NCI-H187 (cell line): ENCODE data around the gene SOX6.

Source experiments
- DNase-seq, 2 experiments: peaks; one replicate each; lab custom pipeline; 2025; lab: John Stamatoyannopoulos, UW

The SOX6 gene

GRCh38 chr11:15993345-15993744 lies 363.0 kb downstream of the SOX6 start:
- DNase-seq, result no peak

- DNase-seq, result no peak
Observed at GRCh38 chr11:15991215-15991614, 365.1 kb downstream of the SOX6 start.

- DNase-seq, result no peak
Observed at GRCh38 chr11:15989685-15990084, 366.7 kb downstream of the SOX6 start.

- DNase-seq, result no peak
Observed at GRCh38 chr11:15988693-15989231, 367.6 kb downstream of the SOX6 start.

- DNase-seq, result no peak
Observed at GRCh38 chr11:15988016-15988550, 368.3 kb downstream of the SOX6 start.

- DNase-seq, result no peak
Observed at GRCh38 chr11:15987046-15987445, 369.3 kb downstream of the SOX6 start.

GRCh38 chr11:15985860-15986139 lies 370.5 kb downstream of the SOX6 start:
- no peak for DNase-seq

- no peak for DNase-seq
Observed at GRCh38 chr11:15985127-15985859, 371.1 kb downstream of the SOX6 start.

- no peak for DNase-seq
Observed at GRCh38 chr11:15981292-15981691, 375.1 kb downstream of the SOX6 start.

GRCh38 chr11:15977116-15977515 lies 379.2 kb downstream of the SOX6 start:
- DNase-seq, result no peak

- no peak for DNase-seq
Observed at GRCh38 chr11:15976433-15977045, 379.8 kb downstream of the SOX6 start.

- DNase-seq, result no peak
Observed at GRCh38 chr11:15975742-15976141, 380.6 kb downstream of the SOX6 start.

- no peak for DNase-seq
Observed at GRCh38 chr11:15972838-15973237, 383.5 kb downstream of the SOX6 start.

GRCh38 chr11:15971215-15971546 lies 385.2 kb downstream of the SOX6 start:
- no peak for DNase-seq

- no peak for DNase-seq
Observed at GRCh38 chr11:15970506-15971214, 385.7 kb downstream of the SOX6 start.

GRCh38 chr11:15969701-15970329 lies 386.5 kb downstream of the SOX6 start:
- no peak for DNase-seq

- DNase-seq, result no peak
Observed at GRCh38 chr11:15969281-15969680, 387.1 kb downstream of the SOX6 start.

- DNase-seq, result no peak
Observed at GRCh38 chr11:15968461-15969130, 387.8 kb downstream of the SOX6 start.

GRCh38 chr11:15967966-15968365 lies 388.4 kb downstream of the SOX6 start:
- DNase-seq, result no peak

- DNase-seq, result no peak
Observed at GRCh38 chr11:15967166-15967565, 389.2 kb downstream of the SOX6 start.

GRCh38 chr11:15965562-15966250 lies 390.6 kb downstream of the SOX6 start:
- no peak for DNase-seq
